Gastrocnemius medialis (tissue), 4 donors: ENCODE results near the gene SLC33A1. TPM values are rescaled to one million over a fixed set of nuclear protein-coding genes. Genes with fewer than 3 reads are reported as not detected.
A peak's percentile ranks its signal among the peaks of the same experiment; 100 is the strongest.

Source experiments
- ATAC-seq, 2 donors: fragments of 150-250 bp; one replicate each; pipeline ENCODE4 v1.9.1; 2016
- DNase-seq, 2 donors: peaks; one replicate each; pipeline ENCODE4 v3.0.0-alpha.2; 2019
- H3K27ac ChIP-seq, 4 donors: fragments of 200-600 bp; sonication (generic); 1 replicate in 1 of 4; 2 replicates in 3 of 4; pipeline ENCODE4 v1.5.1; 2016 to 2018; ENCODE audit warnings: mild to moderate bottlenecking in 2 of 4, moderate library complexity in 1 of 4
- H3K27me3 ChIP-seq, 3 donors: fragments of 200-600 bp; sonication (generic) in 2 of 3; 1 replicate in 1 of 3; 2 replicates in 2 of 3; pipeline versions ENCODE4 v1.5.1 to v1.6.0; 2016 to 2019; ENCODE audit warnings: mild to moderate bottlenecking in 1 of 3, moderate library complexity in 1 of 3
- H3K36me3 ChIP-seq, 2 donors: fragments of 200-600 bp; sonication (generic) in 1 of 2; one replicate each; pipeline ENCODE4 v1.5.1; 2017 to 2018
- H3K4me1 ChIP-seq, 2 donors: fragments of 200-600 bp; sonication (generic) in 1 of 2; one replicate each; pipeline ENCODE4 v1.5.1; 2016 to 2017; ENCODE audit warnings: mild to moderate bottlenecking in 2 of 2
- H3K4me3 ChIP-seq, 4 donors: fragments of 200-600 bp; sonication (generic) in 3 of 4; 1 replicate in 1 of 4; 2 replicates in 3 of 4; pipeline ENCODE4 v1.5.1; 2016 to 2019; ENCODE audit warnings: mild to moderate bottlenecking in 2 of 4
- H3K9me3 ChIP-seq, 3 donors: fragments of 200-600 bp; sonication (generic) in 2 of 3; 1 replicate in 1 of 3; 2 replicates in 2 of 3; pipeline ENCODE4 v1.5.1; 2016 to 2019
- POLR2A ChIP-seq, 2 donors: fragments of 450-650 bp; IDR thresholded peaks; one replicate each; pipeline ENCODE4 v1.6.1; 2017; ENCODE audit warnings: antibody characterized with exemption in 2 of 2, mild to moderate bottlenecking in 2 of 2, moderate library complexity in 2 of 2
- in situ Hi-C, 4 donors: fragments of 200-750 bp; cut with MboI; loops; one replicate each; pipeline versions ENCODE4 v1.15.0 to v1.8.0; 2017; ENCODE audit warnings: low sequenced_read_pairs in 4 of 4
- intact Hi-C: fragments of 100-400 bp; cut with DNase I; formaldehyde crosslinking; loops from one replicate; pipeline ENCODE4 v1.15.1; 2023; ENCODE audit warnings: low total_unique reads
- total RNA-seq, 4 donors: library from RNA; depleted of rRNA; stranded (reverse); fragments of >200 nt; gene quantifications; one replicate each; pipeline versions ENCODE4 v1.1.0 to v1.2.3, GENCODE V29; 2016
- TF ChIP-seq, protein P1 (sequence below), 5 experiments: fragments of 450-650 bp in 3 of 5; fragments of 200-600 bp in 2 of 5; sonication (generic) in 2 of 5; IDR thresholded peaks in 4 of 5; conservative IDR thresholded peaks in 1 of 5; 1 replicate in 4 of 5; 2 replicates in 1 of 5; pipeline ENCODE4 v1.5.1; 2016 to 2019; ENCODE audit warnings: antibody characterized with exemption in 5 of 5, mild to moderate bottlenecking in 3 of 5, moderate library complexity in 3 of 5

Gene SLC33A1
- total RNA-seq, 4 donors from 2014 or later: 7.0 to 9.3 (median 8.2) TPM

GRCh38 chr3:155772801-155773200 is 81.4 kb downstream of the SLC33A1 start:
- Histone ChIP-seq H3K27ac (no peak overlapping the region), H3K9me3 (no peaks in the 10 kb centered on the region), H3K4me3 (no peak overlapping the region), H3K27me3 (no peaks in the 10 kb centered on the region), H3K36me3 (peaks cover 0 to 8% of the 10 kb centered on the region in 2 donors), H3K4me1 (peaks cover 6 to 9% of the 10 kb centered on the region in 2 donors)
- TF ChIP-seq, protein P1, sequence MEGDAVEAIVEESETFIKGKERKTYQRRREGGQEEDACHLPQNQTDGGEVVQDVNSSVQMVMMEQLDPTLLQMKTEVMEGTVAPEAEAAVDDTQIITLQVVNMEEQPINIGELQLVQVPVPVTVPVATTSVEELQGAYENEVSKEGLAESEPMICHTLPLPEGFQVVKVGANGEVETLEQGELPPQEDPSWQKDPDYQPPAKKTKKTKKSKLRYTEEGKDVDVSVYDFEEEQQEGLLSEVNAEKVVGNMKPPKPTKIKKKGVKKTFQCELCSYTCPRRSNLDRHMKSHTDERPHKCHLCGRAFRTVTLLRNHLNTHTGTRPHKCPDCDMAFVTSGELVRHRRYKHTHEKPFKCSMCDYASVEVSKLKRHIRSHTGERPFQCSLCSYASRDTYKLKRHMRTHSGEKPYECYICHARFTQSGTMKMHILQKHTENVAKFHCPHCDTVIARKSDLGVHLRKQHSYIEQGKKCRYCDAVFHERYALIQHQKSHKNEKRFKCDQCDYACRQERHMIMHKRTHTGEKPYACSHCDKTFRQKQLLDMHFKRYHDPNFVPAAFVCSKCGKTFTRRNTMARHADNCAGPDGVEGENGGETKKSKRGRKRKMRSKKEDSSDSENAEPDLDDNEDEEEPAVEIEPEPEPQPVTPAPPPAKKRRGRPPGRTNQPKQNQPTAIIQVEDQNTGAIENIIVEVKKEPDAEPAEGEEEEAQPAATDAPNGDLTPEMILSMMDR (IDR thresholded peaks at IDR 0.05 in 4 of 5, conservative IDR thresholded peaks at IDR 0.05 in 1 of 5): no peak
- TF ChIP-seq POLR2A (IDR thresholded peaks at IDR 0.05): no peak
- no peak for DNase-seq
- in situ Hi-C loops (no loop called here), intact Hi-C loops (no loop called here)
- ATAC-seq: peak in 1 of 2 donors; percentile 58

GRCh38 chr3:155771126-155771525 is 83.1 kb downstream of the SLC33A1 start:
- DNase-seq (no peak), ATAC-seq (no peak)
- no peaks in the 10 kb centered on the region for H3K27me3 ChIP-seq
- in situ Hi-C loops: no loop called here
- no peak overlapping the region for H3K4me3 ChIP-seq
- H3K4me1 ChIP-seq: peaks cover 6 to 9% of the 10 kb centered on the region in 2 donors
- H3K9me3 ChIP-seq: no peaks in the 10 kb centered on the region
- intact Hi-C loops: no loop called here
- no peak for TF ChIP-seq POLR2A (IDR thresholded peaks at IDR 0.05)
- TF ChIP-seq, protein P1 (IDR thresholded peaks at IDR 0.05 in 4 of 5, conservative IDR thresholded peaks at IDR 0.05 in 1 of 5): no peak
- no peak overlapping the region for H3K27ac ChIP-seq
- peaks cover 0 to 8% of the 10 kb centered on the region in 2 donors for H3K36me3 ChIP-seq

Other genes starting within 250 kb of the SLC33A1 start
- under 1 TPM in 3 of 4 donors, not detected in 1; 0.07 to 0.33 (median 0.10) TPM for gene PLCH1, start 109.4 kb downstream of the SLC33A1 start, total RNA-seq
- gene C3orf33, start 48.1 kb downstream of the SLC33A1 start, total RNA-seq: 1 to 10 TPM; 1.4 to 6.1 (median 3.9) TPM
- 10 to 100 TPM; 26.7 to 34.7 (median 32.5) TPM for gene GMPS, start 16.2 kb upstream of the SLC33A1 start, total RNA-seq